GM19239 (cell line): ENCODE results near the gene DRAP1.

Experiments
- DNase-seq: peaks from one replicate; pipeline ENCODE4 v3.0.0; 2011; ENCODE audit warnings: low spot score; ENCODE audit not compliant: insufficient read length
- FAIRE-seq: peaks from 2 replicates; lab custom pipeline; 2011; peaks lifted over from hg19 to GRCh38; lab: Jason Lieb, UNC

The DRAP1 gene

GRCh38 chr11:65919141-65919572 lies at the start of gene DRAP1:
TSS of gene DRAP1 (plus strand) at chr11:65919426. CDS start at chr11:65919502, 76 bp downstream.
- FAIRE-seq (peak; percentile 81), DNase-seq (peak; percentile 97)

- FAIRE-seq (no peak), DNase-seq (no peak)
Observed at GRCh38 chr11:65869643-65870306, 49.5 kb upstream of the DRAP1 start.

GRCh38 chr11:65870307-65870658 lies 48.9 kb upstream of the DRAP1 start:
- FAIRE-seq = no peak
- no peak for DNase-seq

GRCh38 chr11:65870706-65871681 lies 48.2 kb upstream of the DRAP1 start:
- FAIRE-seq = no peak
- DNase-seq = no peak

GRCh38 chr11:65871811-65872548 lies 47.2 kb upstream of the DRAP1 start:
- no peak for DNase-seq
- no peak for FAIRE-seq

- no peak for FAIRE-seq
- DNase-seq = no peak
Observed at GRCh38 chr11:65872586-65873317, 46.5 kb upstream of the DRAP1 start, which contains the start of gene EFEMP2. TSS of gene EFEMP2 (minus strand) at chr11:65872800. CDS start at chr11:65872354, 446 bp downstream.

GRCh38 chr11:65873318-65874156 lies 45.7 kb upstream of the DRAP1 start:
- FAIRE-seq = peak; percentile 99

GRCh38 chr11:65879617-65880016 lies 39.6 kb upstream of the DRAP1 start, which contains the start of gene CTSW:
TSS of gene CTSW (plus strand) at chr11:65879837. CDS start at chr11:65879855, 18 bp downstream.
- DNase-seq (no peak), FAIRE-seq (no peak)

More at GRCh38 chr11:65873318-65874156, 45.7 kb upstream of the DRAP1 start:
- DNase-seq = peak; percentile 99

- no peak for FAIRE-seq
- no peak for DNase-seq
Observed at GRCh38 chr11:65880027-65880426, 39.2 kb upstream of the DRAP1 start.

GRCh38 chr11:65880844-65881421 lies 38.3 kb upstream of the DRAP1 start:
- DNase-seq (no peak), FAIRE-seq (no peak)

- FAIRE-seq = no peak
- no peak for DNase-seq
Observed at GRCh38 chr11:65882120-65883057, 36.8 kb upstream of the DRAP1 start.

- DNase-seq (no peak), FAIRE-seq (no peak)
Observed at GRCh38 chr11:65883058-65883761, 36.0 kb upstream of the DRAP1 start.

- DNase-seq (no peak), FAIRE-seq (no peak)
Observed at GRCh38 chr11:65883786-65884715, 35.2 kb upstream of the DRAP1 start.

GRCh38 chr11:65884716-65885092 lies 34.5 kb upstream of the DRAP1 start:
- FAIRE-seq (peak; percentile 85), DNase-seq (peak; percentile 81)

- DNase-seq = no peak
- FAIRE-seq = no peak
Observed at GRCh38 chr11:65885231-65885630, 34.0 kb upstream of the DRAP1 start.
